HepG2 (cell line): ENCODE results near the gene CTRL. TPM values are rescaled to one million over a fixed set of nuclear protein-coding genes. Genes with fewer than 3 reads are reported as not detected.

Experiments used
- CC2D1A ChIP-seq: sonication (generic); formaldehyde crosslinking; IDR thresholded peaks from 2 replicates; pipeline ENCODE4 v1.8.1; 2023; ENCODE audit warnings: mild to moderate bottlenecking, missing genetic modification reagents
- ESRRA ChIP-seq: sonication (generic); formaldehyde crosslinking; IDR thresholded peaks from 2 replicates; pipeline ENCODE4 v1.5.1; 2020; ENCODE audit warnings: mild to moderate bottlenecking, low read depth, missing genetic modification reagents
- IRX3 ChIP-seq: sonication (generic); formaldehyde crosslinking; IDR thresholded peaks from 2 replicates; pipeline ENCODE4 v1.8.1; 2023; ENCODE audit warnings: mild to moderate bottlenecking, low read depth, missing genetic modification reagents, borderline replicate concordance
- MBNL3 ChIP-seq: fragments of 250-450 bp; sonication (Bioruptor Pico); conservative IDR thresholded peaks from 2 replicates; pipeline ENCODE4 v1.8.0; 2022; ENCODE audit warnings: mild to moderate bottlenecking, inconsistent platforms
- PHF20 ChIP-seq: sonication (generic); formaldehyde crosslinking; IDR thresholded peaks from 2 replicates; pipeline ENCODE4 v1.5.0; 2020; ENCODE audit warnings: mild to moderate bottlenecking, missing genetic modification reagents
- RFXAP ChIP-seq: sonication (generic); formaldehyde crosslinking; IDR thresholded peaks from 2 replicates; pipeline ENCODE4 v1.4.0; 2020; ENCODE audit warnings: missing genetic modification reagents, borderline replicate concordance
- RXRA ChIP-seq: sonication (generic); formaldehyde crosslinking; IDR thresholded peaks from 2 replicates; pipeline ENCODE4 v1.5.1; 2020; ENCODE audit warnings: missing genetic modification reagents
- SP4 ChIP-seq: sonication (generic); formaldehyde crosslinking; IDR thresholded peaks from 2 replicates; pipeline ENCODE4 v1.8.1; 2023; ENCODE audit warnings: mild to moderate bottlenecking, missing genetic modification reagents
- STAG1 ChIP-seq: sonication (generic); formaldehyde crosslinking; IDR thresholded peaks from 2 replicates; pipeline ENCODE4 v1.4.0; 2020; ENCODE audit warnings: missing genetic modification reagents
- TCF7 ChIP-seq: sonication (generic); IDR thresholded peaks from 2 replicates; pipeline ENCODE4 v1.6.1; 2016; ENCODE audit warnings: antibody characterized with exemption, low read depth
- ZNF3 ChIP-seq: IDR thresholded peaks from 2 replicates; pipeline ENCODE4 v1.7.0; 2017; ENCODE audit warnings: inconsistent platforms
- ZNF451 ChIP-seq: sonication (generic); formaldehyde crosslinking; IDR thresholded peaks from 2 replicates; pipeline ENCODE4 v1.5.0; 2020; ENCODE audit warnings: mild to moderate bottlenecking, missing genetic modification reagents
- ZNF556 ChIP-seq: sonication (generic); formaldehyde crosslinking; IDR thresholded peaks from 2 replicates; pipeline ENCODE4 v1.4.0; 2020; ENCODE audit warnings: mild to moderate bottlenecking, missing genetic modification reagents, borderline replicate concordance
- ZNF558 ChIP-seq: sonication (generic); formaldehyde crosslinking; IDR thresholded peaks from 2 replicates; pipeline ENCODE4 v1.9.0; 2022; ENCODE audit warnings: mild to moderate bottlenecking, missing genetic modification reagents, borderline replicate concordance
- ZNF564 ChIP-seq: sonication (generic); formaldehyde crosslinking; IDR thresholded peaks from 2 replicates; pipeline ENCODE4 v1.8.1; 2023; ENCODE audit warnings: mild to moderate bottlenecking, missing genetic modification reagents
- polyA plus RNA-seq, 8 experiments: library from polyadenylated mRNA; depleted of rRNA in 3 of 8; stranded (reverse) in 7 of 8; unstranded in 1 of 8; fragments of >200 nt; fragmentation: Illumina TruSeq in 4 of 8; extraction: Trizol in 4 of 8; gene quantifications; 2 replicates each; pipeline versions ENCODE4 v1.2.1 to v1.2.3, GENCODE V29; 2011 to 2016; ENCODE audit warnings: low read depth in 4 of 8, missing spikeins in 1 of 8, mixed read lengths in 1 of 8; ENCODE audit not compliant: insufficient read depth in 1 of 8
- total RNA-seq, 5 experiments: library from RNA; depleted of rRNA; stranded (reverse); fragments of >200 nt; fragmentation: Illumina TruSeq; extraction: Trizol; gene quantifications; 2 replicates each; pipeline ENCODE4 v1.2.3, GENCODE V29; 2016; ENCODE audit warnings: low read depth in 1 of 5
- TF ChIP-seq, protein P1 (sequence below): sonication (generic); formaldehyde crosslinking; IDR thresholded peaks from 2 replicates; pipeline ENCODE4 v1.8.0; 2022; ENCODE audit warnings: missing genetic modification reagents, mild to moderate bottlenecking, moderate library complexity, borderline replicate concordance
- TF ChIP-seq, protein P2 (sequence below): IDR thresholded peaks from 2 replicates; pipeline ENCODE4 v1.6.1; 2016; ENCODE audit warnings: low read depth, control low read depth
- TF ChIP-seq, protein P3 (sequence below): sonication (generic); formaldehyde crosslinking; IDR thresholded peaks from 2 replicates; pipeline ENCODE4 v1.4.0; 2020; ENCODE audit warnings: mild to moderate bottlenecking, low read depth, missing genetic modification reagents
- TF ChIP-seq, protein P4 (sequence below): fragments of 450-650 bp; IDR thresholded peaks from 2 replicates; pipeline ENCODE4 v1.6.1; 2016

The CTRL gene
- total and polyA plus RNA-seq, 2 of the 13 experiments (the other 11 are each of a cell fraction or from before 2014, with no cell fraction given), result 1.9 to 2.7 TPM

DNA sequence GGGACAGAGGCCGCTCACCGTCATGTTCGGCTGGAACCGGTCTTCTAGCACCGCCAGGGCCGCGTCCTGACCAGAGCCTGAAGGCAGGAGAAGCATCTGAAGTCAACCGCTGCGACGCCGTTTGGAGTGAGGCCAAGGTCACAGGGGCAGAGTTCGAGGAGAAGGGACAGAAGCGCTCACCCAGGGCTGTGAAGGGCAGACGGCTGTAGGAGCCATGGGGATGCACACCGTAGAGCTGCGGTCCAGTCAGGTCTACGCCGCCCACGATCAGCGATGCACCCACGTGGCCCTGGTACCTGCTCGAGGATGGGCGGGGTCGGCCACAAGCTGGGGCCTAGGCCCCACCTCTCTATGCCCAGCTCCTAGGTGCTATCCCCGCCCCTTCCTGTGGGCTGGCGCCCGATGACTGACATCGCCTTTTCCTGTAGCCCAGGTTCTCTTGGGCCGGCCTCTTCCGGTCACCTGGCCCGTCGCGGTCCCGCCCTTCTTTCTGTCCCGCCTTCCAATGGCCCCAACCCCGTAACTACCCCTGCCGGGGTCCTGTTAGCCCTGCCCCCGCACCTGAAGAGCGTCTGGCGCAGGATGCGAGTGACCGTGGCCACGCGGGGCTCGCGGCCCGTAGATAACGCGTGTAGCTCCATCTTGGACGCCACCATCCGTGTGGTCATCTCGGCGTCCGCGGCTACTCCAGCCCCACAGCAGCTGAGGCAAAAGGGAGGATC lies 3.9 kb upstream of the CTRL start (continued):
- TF ChIP-seq ZNF3 (no peak), TCF7 (no peak), ZNF451 (peak; percentile 94; the same call in 1 of the 2 replicates), ZNF558 (CRISPR knock-in tag) (peak; percentile 96; the same call in 1 of the 2 replicates), ZNF564 (CRISPR knock-in tag) (no peak; the same call in none of the 2 replicates), PHF20 (CRISPR knock-in tag) (peak; percentile 79), STAG1 (CRISPR knock-in tag) (peak; percentile 32; the same call in 1 of the 2 replicates), RXRA (peak; percentile 50), ESRRA (peak; percentile 96), MBNL3 (no peak), SP4 (CRISPR knock-in tag) (peak; percentile 87; the same call in 1 of the 2 replicates), RFXAP (peak; percentile 82; the same call in 1 of the 2 replicates), CC2D1A (CRISPR knock-in tag) (no peak), ZNF556 (CRISPR knock-in tag) (peak; percentile 92; the same call in 1 of the 2 replicates), IRX3 (CRISPR knock-in tag) (peak; percentile 86)
- TF ChIP-seq, protein P1, sequence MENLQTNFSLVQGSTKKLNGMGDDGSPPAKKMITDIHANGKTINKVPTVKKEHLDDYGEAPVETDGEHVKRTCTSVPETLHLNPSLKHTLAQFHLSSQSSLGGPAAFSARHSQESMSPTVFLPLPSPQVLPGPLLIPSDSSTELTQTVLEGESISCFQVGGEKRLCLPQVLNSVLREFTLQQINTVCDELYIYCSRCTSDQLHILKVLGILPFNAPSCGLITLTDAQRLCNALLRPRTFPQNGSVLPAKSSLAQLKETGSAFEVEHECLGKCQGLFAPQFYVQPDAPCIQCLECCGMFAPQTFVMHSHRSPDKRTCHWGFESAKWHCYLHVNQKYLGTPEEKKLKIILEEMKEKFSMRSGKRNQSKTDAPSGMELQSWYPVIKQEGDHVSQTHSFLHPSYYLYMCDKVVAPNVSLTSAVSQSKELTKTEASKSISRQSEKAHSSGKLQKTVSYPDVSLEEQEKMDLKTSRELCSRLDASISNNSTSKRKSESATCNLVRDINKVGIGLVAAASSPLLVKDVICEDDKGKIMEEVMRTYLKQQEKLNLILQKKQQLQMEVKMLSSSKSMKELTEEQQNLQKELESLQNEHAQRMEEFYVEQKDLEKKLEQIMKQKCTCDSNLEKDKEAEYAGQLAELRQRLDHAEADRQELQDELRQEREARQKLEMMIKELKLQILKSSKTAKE (CRISPR knock-in tag), result no peak; the same call in 1 of the 2 replicates
- TF ChIP-seq, protein P2, sequence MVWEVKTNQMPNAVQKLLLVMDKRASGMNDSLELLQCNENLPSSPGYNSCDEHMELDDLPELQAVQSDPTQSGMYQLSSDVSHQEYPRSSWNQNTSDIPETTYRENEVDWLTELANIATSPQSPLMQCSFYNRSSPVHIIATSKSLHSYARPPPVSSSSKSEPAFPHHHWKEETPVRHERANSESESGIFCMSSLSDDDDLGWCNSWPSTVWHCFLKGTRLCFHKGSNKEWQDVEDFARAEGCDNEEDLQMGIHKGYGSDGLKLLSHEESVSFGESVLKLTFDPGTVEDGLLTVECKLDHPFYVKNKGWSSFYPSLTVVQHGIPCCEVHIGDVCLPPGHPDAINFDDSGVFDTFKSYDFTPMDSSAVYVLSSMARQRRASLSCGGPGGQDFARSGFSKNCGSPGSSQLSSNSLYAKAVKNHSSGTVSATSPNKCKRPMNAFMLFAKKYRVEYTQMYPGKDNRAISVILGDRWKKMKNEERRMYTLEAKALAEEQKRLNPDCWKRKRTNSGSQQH, result peak; percentile 23
- TF ChIP-seq, protein P3, sequence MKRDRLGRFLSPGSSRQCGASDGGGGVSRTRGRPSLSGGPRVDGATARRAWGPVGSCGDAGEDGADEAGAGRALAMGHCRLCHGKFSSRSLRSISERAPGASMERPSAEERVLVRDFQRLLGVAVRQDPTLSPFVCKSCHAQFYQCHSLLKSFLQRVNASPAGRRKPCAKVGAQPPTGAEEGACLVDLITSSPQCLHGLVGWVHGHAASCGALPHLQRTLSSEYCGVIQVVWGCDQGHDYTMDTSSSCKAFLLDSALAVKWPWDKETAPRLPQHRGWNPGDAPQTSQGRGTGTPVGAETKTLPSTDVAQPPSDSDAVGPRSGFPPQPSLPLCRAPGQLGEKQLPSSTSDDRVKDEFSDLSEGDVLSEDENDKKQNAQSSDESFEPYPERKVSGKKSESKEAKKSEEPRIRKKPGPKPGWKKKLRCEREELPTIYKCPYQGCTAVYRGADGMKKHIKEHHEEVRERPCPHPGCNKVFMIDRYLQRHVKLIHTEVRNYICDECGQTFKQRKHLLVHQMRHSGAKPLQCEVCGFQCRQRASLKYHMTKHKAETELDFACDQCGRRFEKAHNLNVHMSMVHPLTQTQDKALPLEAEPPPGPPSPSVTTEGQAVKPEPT (CRISPR knock-in tag), result peak; percentile 87
- TF ChIP-seq, protein P4, sequence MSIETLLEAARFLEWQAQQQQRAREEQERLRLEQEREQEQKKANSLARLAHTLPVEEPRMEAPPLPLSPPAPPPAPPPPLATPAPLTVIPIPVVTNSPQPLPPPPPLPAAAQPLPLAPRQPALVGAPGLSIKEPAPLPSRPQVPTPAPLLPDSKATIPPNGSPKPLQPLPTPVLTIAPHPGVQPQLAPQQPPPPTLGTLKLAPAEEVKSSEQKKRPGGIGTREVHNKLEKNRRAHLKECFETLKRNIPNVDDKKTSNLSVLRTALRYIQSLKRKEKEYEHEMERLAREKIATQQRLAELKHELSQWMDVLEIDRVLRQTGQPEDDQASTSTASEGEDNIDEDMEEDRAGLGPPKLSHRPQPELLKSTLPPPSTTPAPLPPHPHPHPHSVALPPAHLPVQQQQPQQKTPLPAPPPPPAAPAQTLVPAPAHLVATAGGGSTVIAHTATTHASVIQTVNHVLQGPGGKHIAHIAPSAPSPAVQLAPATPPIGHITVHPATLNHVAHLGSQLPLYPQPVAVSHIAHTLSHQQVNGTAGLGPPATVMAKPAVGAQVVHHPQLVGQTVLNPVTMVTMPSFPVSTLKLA, result peak; percentile 95
